Gastroesophageal sphincter (tissue), 3 donors: ENCODE data around the gene CDC26.

Source experiments
- EP300 ChIP-seq: sonication (generic); formaldehyde crosslinking; IDR thresholded peaks from one replicate; pipeline ENCODE4 v1.6.1; 2017; ENCODE audit warnings: antibody characterized with exemption, mild to moderate bottlenecking
- POLR2A ChIP-seq, 2 donors: fragments of 450-650 bp; IDR thresholded peaks; one replicate each; pipeline ENCODE4 v1.6.1; 2017; ENCODE audit warnings: antibody characterized with exemption in 2 of 2, mild to moderate bottlenecking in 2 of 2, moderate library complexity in 1 of 2
- TF ChIP-seq, protein P1 (sequence below), 4 experiments: fragments of 200-600 bp in 2 of 4; fragments of 450-650 bp in 2 of 4; sonication (generic) in 1 of 4; IDR thresholded peaks; one replicate each; pipeline ENCODE4 v1.5.1; 2017 to 2019; ENCODE audit warnings: antibody characterized with exemption in 4 of 4, mild to moderate bottlenecking in 2 of 4, moderate library complexity in 2 of 4

GRCh38 chr9:113244556-113244955, 30.8 kb downstream of the CDC26 start:
- TF ChIP-seq, protein P1, sequence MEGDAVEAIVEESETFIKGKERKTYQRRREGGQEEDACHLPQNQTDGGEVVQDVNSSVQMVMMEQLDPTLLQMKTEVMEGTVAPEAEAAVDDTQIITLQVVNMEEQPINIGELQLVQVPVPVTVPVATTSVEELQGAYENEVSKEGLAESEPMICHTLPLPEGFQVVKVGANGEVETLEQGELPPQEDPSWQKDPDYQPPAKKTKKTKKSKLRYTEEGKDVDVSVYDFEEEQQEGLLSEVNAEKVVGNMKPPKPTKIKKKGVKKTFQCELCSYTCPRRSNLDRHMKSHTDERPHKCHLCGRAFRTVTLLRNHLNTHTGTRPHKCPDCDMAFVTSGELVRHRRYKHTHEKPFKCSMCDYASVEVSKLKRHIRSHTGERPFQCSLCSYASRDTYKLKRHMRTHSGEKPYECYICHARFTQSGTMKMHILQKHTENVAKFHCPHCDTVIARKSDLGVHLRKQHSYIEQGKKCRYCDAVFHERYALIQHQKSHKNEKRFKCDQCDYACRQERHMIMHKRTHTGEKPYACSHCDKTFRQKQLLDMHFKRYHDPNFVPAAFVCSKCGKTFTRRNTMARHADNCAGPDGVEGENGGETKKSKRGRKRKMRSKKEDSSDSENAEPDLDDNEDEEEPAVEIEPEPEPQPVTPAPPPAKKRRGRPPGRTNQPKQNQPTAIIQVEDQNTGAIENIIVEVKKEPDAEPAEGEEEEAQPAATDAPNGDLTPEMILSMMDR (IDR thresholded peaks at IDR 0.05): no peak
- TF ChIP-seq POLR2A (IDR thresholded peaks at IDR 0.05): no peak
- no peak for TF ChIP-seq EP300
